Transverse colon (tissue), 4 donors: ENCODE data around the gene RSRC1. TPM values are rescaled to one million over a fixed set of nuclear protein-coding genes. Genes with fewer than 3 reads are reported as not detected.

Experiments
- DNase-seq: peaks from one replicate; pipeline ENCODE4 v3.0.0-alpha.2; 2019
- H3K27ac ChIP-seq, 4 donors: fragments of 200-600 bp; sonication (generic); 2 replicates each; pipeline ENCODE4 v1.5.1; 2016 to 2018; ENCODE audit warnings: inconsistent platforms in 4 of 4
- H3K27me3 ChIP-seq: fragments of 200-600 bp; sonication (generic); 2 replicates; pipeline ENCODE4 v1.5.1; 2017; ENCODE audit warnings: inconsistent platforms
- H3K36me3 ChIP-seq, 4 donors: fragments of 200-600 bp; sonication (generic); 2 replicates each; pipeline ENCODE4 v1.5.1; 2017 to 2019; ENCODE audit warnings: inconsistent platforms in 4 of 4
- H3K4me1 ChIP-seq, 4 donors: fragments of 200-600 bp; sonication (generic); 2 replicates each; pipeline ENCODE4 v1.5.1; 2017 to 2020; ENCODE audit warnings: inconsistent platforms in 4 of 4
- H3K4me3 ChIP-seq, 4 donors: fragments of 200-600 bp; sonication (generic); 1 replicate in 1 of 4; 2 replicates in 3 of 4; pipeline versions ENCODE4 v1.5.1 to v1.6.1; 2017 to 2019; ENCODE audit warnings: inconsistent platforms in 4 of 4
- H3K9me3 ChIP-seq, 2 donors: fragments of 200-600 bp; sonication (generic); 2 replicates each; pipeline ENCODE4 v1.5.1; 2017 to 2019; ENCODE audit warnings: inconsistent platforms in 2 of 2
- CTCF ChIP-seq, 5 experiments: fragments of 200-600 bp in 3 of 5; fragments of 450-650 bp in 2 of 5; sonication (generic) in 3 of 5; IDR thresholded peaks; 1 replicate in 2 of 5; 2 replicates in 3 of 5; pipeline ENCODE4 v1.5.1; 2016 to 2017; ENCODE audit warnings: antibody characterized with exemption in 5 of 5, inconsistent platforms in 3 of 5, mild to moderate bottlenecking in 2 of 5, moderate library complexity in 1 of 5
- EP300 ChIP-seq: sonication (generic); formaldehyde crosslinking; IDR thresholded peaks from one replicate; pipeline ENCODE4 v1.6.1; 2017; ENCODE audit warnings: antibody characterized with exemption, low read depth
- POLR2A ChIP-seq: fragments of 450-650 bp; IDR thresholded peaks from one replicate; pipeline ENCODE4 v1.6.1; 2016; ENCODE audit warnings: antibody characterized with exemption, mild to moderate bottlenecking, moderate library complexity
- POLR2AphosphoS5 ChIP-seq, 3 donors: sonication (generic); formaldehyde crosslinking; IDR thresholded peaks; one replicate each; pipeline ENCODE4 v1.6.1; 2016; ENCODE audit warnings: antibody characterized with exemption in 3 of 3
- WGBS, 2 donors: methylation state at CpG; one replicate each; pipeline ENCODE4 v1.1.5; 2018; ENCODE audit warnings: low coverage in 1 of 2; 5-methylcytosine and 5-hydroxymethylcytosine counted together
- in situ Hi-C, 4 donors: fragments of 200-750 bp; cut with MboI; loops; one replicate each; pipeline versions ENCODE4 v1.15.0 to v1.15.1; 2017; ENCODE audit warnings: low sequenced_read_pairs in 3 of 4, low pct_ligation_motif_present in 1 of 4, low pct_unique_long_range_greater_than_20kb in 1 of 4
- intact Hi-C: fragments of 100-400 bp; cut with DNase I; formaldehyde crosslinking; loops from one replicate; pipeline ENCODE4 v1.15.1; 2023; ENCODE audit warnings: low total_unique reads
- total RNA-seq, 4 donors: library from RNA; depleted of rRNA; stranded (reverse); fragments of >200 nt; gene quantifications; one replicate each; pipeline ENCODE4 v1.1.0, GENCODE V29; 2016

Gene RSRC1
- total RNA-seq, 4 donors from 2014 or later = 5.6 to 65.1 (median 37.1) TPM

- H3K27ac ChIP-seq = no peak overlapping the region
- H3K36me3 ChIP-seq = no peaks in the 10 kb centered on the region
- in situ Hi-C loops = no loop called here
- H3K27me3 ChIP-seq = no peaks in the 10 kb centered on the region
- no peak overlapping the region for H3K4me3 ChIP-seq
- TF ChIP-seq CTCF (IDR thresholded peaks at IDR 0.05) = no peak
- no peak for TF ChIP-seq EP300
- WGBS, 2 donors = 85 to 100% methylated on average over 2 to 5 of the region's 5 CpGs
- H3K9me3 ChIP-seq = no peaks in the 10 kb centered on the region
- intact Hi-C loops = no loop called here
- no peak for DNase-seq
- H3K4me1 ChIP-seq = no peaks in the 10 kb centered on the region
Observed at GRCh38 chr3:158455406-158455805, 345.5 kb downstream of the RSRC1 start.

GRCh38 chr3:158456114-158456513, 346.2 kb downstream of the RSRC1 start:
- Histone ChIP-seq H3K4me3 (no peak overlapping the region), H3K27me3 (no peaks in the 10 kb centered on the region), H3K9me3 (no peaks in the 10 kb centered on the region), H3K4me1 (peaks cover 0 to 5% (median 0%) of the 10 kb centered on the region in 4 donors), H3K27ac (no peak overlapping the region), H3K36me3 (no peaks in the 10 kb centered on the region)
- intact Hi-C loops (no loop called here), in situ Hi-C loops (no loop called here)
- WGBS, 2 donors = 78 to 91% methylated on average over 3 of the region's 3 CpGs
- no peak for DNase-seq
- no peak for TF ChIP-seq CTCF (IDR thresholded peaks at IDR 0.05)
- TF ChIP-seq POLR2A = no peak
- TF ChIP-seq EP300 = no peak
- TF ChIP-seq POLR2AphosphoS5 (IDR thresholded peaks at IDR 0.05) = no peak

- Histone ChIP-seq H3K9me3 (no peaks in the 10 kb centered on the region), H3K36me3 (no peaks in the 10 kb centered on the region), H3K4me3 (no peak overlapping the region), H3K27me3 (no peaks in the 10 kb centered on the region), H3K4me1 (peaks cover 0 to 5% (median 0%) of the 10 kb centered on the region in 4 donors), H3K27ac (no peak overlapping the region)
- TF ChIP-seq EP300 (no peak), CTCF (IDR thresholded peaks at IDR 0.05) (no peak), POLR2A (no peak), POLR2AphosphoS5 (IDR thresholded peaks at IDR 0.05) (no peak)
- DNase-seq = no peak
- in situ Hi-C loops = no loop called here
- intact Hi-C loops = no loop called here
- WGBS, 2 donors = 89 to 92% methylated on average over 5 of the region's 5 CpGs
Observed at GRCh38 chr3:158458464-158458863, 348.6 kb downstream of the RSRC1 start.

GRCh38 chr3:158460926-158461325, 351.0 kb downstream of the RSRC1 start:
- no peak overlapping the region for H3K4me3 ChIP-seq
- H3K9me3 ChIP-seq = no peaks in the 10 kb centered on the region
- intact Hi-C loops (no loop called here), in situ Hi-C loops (no loop called here)
- 15 to 45% methylated on average over 1 of the region's 1 CpG for WGBS, 2 donors
- no peak for DNase-seq
- peaks cover 0 to 5% (median 0%) of the 10 kb centered on the region in 4 donors for H3K4me1 ChIP-seq
- no peaks in the 10 kb centered on the region for H3K27me3 ChIP-seq
- TF ChIP-seq POLR2A = no peak
- no peak for TF ChIP-seq CTCF (IDR thresholded peaks at IDR 0.05)
- TF ChIP-seq EP300 = no peak
- no peak for TF ChIP-seq POLR2AphosphoS5 (IDR thresholded peaks at IDR 0.05)
- H3K27ac ChIP-seq = no peak overlapping the region
- no peaks in the 10 kb centered on the region for H3K36me3 ChIP-seq
